Testis (tissue), 2 donors: ENCODE data around the gene SGPL1.

Experiments
- CTCF ChIP-seq, 3 experiments: fragments of 450-650 bp in 2 of 3; fragments of 200-600 bp in 1 of 3; sonication (generic) in 1 of 3; IDR thresholded peaks; one replicate each; pipeline ENCODE4 v1.5.1; 2016 to 2019; ENCODE audit warnings: antibody characterized with exemption in 3 of 3, mild to moderate bottlenecking in 2 of 3, moderate library complexity in 1 of 3
- POLR2A ChIP-seq: fragments of 450-650 bp; IDR thresholded peaks from one replicate; pipeline ENCODE4 v1.6.1; 2017; ENCODE audit warnings: antibody characterized with exemption, mild to moderate bottlenecking, moderate library complexity

- no peak for TF ChIP-seq CTCF (IDR thresholded peaks at IDR 0.05)
- TF ChIP-seq POLR2A: no peak
These were observed 56.5 kb downstream of the SGPL1 start for GRCh38 chr10:70872291-70872690.
